ENCODE data around the gene RASL10A.

DNA sequence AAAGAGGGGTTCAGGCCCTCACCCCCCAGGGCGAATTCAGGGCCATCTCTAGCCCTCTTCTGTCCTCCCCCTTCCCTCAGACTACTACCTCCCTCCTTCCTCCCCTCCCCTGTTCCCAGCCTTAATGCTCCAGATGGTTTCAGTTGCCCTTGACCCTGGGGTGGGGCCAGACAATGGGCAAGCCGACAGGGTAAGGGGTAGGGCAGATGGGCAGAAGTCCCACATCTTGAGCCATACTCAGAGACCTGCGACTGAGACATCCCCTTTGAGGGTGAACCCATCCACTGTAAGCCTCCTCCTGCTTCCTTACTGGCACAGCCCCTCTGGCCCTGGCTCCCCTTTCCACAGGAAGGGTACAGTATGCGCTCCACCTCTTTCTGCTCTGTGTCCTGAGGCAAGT is 49.6 kb downstream of the RASL10A start:
- TF ChIP-seq EZH2 (IDR thresholded peaks at IDR 0.05) (no peak), POLR2AphosphoS5 (IDR thresholded peaks at IDR 0.05; ENCODE audit: borderline replicate concordance, low read depth, low read length) (no peak)

Measured in SK-N-MC (cell line).